C1 segment of cervical spinal cord (tissue), 14 donors: ENCODE data around the gene RGL1.
A peak's percentile ranks its signal among the peaks of the same experiment; 100 is the strongest.

ENCODE experiments used
- DNase-seq, 14 donors: peaks; one replicate each; lab custom pipeline; 2025; lab: John Stamatoyannopoulos, UW

The RGL1 gene

DNA sequence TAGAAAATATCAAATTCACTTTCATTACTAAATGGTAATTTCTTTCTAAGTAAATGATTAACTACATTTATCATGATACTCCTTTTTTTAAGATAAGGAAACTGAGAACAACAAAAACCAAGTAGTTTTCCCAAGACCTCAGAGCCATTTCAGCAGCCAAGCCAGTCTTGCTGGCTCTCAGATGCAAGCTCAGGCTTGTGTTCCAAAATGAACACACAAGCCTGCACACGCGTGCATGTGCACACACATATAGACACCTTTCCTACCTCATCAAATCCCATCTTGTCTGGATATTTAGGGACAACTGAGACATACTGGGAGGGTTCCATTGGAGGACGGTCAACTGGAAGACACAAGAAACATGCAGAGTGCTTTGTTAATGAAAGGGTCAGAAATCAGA lies 149.6 kb downstream of the RGL1 start:
- DNase-seq, result no peak

DNA sequence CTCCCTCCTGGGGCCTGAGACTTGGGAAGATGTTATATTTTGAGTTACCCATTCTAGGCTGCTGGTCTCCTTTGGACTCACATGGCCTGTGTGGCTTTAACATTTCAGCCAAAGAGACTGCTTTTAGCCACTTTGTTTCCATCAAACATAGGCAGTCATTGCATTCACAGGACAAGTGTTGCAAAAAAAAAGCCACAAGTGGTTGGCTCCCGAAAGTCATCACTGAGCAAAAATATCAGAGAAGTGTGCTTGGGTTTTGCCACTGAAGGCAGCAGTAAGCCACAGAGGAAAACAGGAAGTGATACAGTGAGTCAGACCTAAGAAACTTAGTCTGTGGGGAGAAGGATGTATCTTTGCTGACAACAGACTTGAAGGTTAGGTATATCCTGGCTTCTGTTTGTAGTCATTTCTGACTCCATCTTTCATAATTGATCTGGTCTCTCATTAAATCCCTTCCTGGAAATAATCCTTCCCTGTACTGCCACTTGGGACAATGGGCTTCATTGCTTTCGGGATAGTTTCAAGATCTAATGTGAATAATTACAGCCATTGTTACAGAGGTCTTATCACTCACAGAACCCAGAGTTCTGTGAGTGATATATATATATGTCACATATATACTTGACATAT lies 151.8 kb downstream of the RGL1 start:
- DNase-seq, result peak in 2 of 14 donors; percentile 29 to 40

- no peak for DNase-seq
Measured at GRCh38 chr1:183957216-183957830, 152.4 kb downstream of the RGL1 start.

DNA sequence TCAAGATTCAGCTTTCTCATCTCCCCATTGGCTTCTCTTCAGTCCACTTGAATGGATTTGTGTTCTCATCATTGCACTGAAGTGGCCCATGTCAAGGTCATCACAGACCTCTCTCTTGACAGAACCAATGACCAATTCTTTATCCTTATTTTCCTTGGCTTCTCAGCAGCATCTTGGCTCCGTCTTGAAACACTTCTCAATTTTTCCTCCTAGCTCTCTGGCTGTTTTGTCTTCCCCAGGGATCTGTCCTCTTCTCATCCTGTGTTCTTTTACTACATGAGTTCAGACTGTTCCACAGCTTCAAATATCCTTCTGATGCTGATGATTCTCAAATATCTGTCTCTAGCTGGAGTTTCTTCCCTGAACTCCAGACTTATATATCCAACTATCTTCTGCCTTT lies 154.0 kb downstream of the RGL1 start:
- no peak for DNase-seq

DNA sequence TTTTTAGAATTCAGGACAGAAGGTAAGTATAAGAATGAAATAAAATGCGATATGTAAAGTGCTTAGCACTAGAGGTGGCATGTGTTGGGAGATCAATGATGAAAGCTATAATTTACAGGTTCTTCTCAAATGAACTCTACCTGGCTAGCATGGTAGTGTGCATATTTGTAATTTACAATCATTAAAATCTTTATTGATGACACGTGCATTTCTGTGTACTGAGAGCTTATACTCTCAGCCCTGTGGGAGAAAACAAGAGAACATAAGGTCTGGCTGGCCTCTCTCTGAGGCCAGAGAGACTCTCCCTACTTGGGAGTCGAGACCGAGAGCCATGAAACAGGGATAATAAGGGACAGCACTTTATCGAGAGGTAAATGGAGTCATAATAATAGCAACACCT lies 156.2 kb downstream of the RGL1 start:
- DNase-seq, result no peak

- DNase-seq, result no peak
Measured at GRCh38 chr1:183962903-183963302, 158.0 kb downstream of the RGL1 start.

- no peak for DNase-seq
Measured at GRCh38 chr1:183965726-183966125, 160.8 kb downstream of the RGL1 start.

DNA sequence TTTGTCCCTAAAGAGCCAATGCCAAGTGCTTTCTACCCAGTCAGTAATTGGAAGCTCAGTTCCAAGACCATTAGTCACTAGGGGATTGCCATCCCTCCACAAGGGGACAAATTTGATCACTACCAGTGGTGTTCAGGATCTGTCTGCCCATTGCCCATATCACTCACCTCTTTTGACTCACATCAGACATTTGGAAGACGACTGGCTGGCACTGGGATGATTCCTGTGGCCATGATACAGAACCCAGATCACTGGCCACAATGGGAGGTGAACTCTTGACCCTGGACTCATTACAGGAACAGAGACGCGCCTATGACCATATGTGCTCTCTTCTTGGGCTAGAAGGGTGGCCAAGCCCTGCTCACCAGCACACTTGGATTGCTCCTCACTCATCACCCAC lies 161.6 kb downstream of the RGL1 start:
- DNase-seq, result no peak

DNA sequence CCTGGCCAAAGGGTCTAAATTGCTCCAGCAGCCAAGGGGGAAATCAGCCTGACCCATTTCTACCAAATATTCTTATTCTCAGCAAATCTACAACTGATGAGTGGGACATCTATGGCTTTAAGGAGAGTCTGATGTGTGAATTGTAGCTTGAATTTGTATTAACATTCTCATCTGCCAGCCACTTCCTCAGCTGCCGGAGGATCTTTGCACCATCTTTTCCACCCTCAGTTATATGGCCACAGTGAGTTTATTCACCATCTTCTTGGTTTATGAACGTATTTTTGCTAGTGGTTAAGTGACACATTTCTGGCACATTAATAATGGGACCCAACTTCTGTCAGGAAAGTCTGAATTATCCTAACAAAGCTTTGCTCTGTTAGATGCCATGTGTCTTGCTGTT lies 163.0 kb downstream of the RGL1 start:
- DNase-seq, result no peak

DNA sequence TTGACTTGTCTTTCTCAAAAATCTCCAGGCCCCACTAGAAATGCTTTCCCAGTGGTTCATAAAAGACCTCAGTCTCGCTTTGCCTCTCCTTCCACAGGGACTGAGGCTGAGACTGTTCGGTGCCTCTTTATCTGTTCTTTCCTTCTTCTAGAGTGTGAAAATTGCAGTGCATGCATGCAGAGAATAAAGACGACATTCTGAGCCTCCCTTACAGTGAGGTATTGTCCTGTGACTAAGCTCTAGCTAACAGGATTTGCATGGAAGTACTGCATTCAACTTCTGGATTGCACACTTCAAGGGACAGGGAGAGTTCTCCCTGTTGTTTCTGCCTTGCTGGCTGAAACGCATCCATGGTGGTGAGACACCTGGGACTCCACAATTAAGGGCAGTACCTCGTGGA lies 163.5 kb downstream of the RGL1 start:
- peak in 1 of 14 donors; percentile 7 for DNase-seq

DNA sequence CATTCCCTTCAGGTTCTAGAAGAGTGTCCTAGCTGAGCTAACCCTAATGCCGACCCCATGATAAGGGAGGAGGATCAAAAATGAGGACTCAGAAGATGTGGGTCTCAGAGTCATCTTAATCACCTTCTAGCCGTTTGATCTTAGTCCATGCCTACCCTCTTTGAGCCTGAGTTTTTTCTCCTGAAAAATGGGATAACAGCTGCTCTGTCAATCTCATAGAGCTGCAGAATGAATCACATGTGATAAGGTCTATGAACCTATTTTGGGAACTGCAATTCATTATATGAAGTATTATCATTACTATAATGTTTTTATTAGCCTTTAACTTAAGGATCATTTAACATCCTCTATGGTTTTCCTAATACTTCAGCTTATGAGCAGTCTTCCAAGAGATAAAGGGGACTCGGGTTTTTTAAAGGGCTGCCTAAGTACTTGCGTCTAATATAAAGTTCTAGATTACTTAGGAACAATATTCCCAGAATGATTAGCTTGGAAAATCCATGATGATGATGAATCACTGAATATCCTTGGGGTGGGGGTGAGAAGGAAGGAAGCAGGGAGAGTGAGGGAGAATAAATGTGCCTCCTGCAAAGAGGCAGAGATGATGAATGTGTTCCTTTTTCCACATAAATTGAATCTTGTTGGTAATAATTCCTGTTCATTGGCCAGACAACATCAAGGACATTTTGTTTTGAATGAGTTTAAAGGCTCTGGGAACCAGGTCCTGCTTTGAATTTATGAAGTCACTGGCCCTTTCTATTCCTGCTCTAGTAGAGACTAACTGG lies 165.8 kb downstream of the RGL1 start:
- DNase-seq, result peak in 1 of 14 donors; percentile 5

DNA sequence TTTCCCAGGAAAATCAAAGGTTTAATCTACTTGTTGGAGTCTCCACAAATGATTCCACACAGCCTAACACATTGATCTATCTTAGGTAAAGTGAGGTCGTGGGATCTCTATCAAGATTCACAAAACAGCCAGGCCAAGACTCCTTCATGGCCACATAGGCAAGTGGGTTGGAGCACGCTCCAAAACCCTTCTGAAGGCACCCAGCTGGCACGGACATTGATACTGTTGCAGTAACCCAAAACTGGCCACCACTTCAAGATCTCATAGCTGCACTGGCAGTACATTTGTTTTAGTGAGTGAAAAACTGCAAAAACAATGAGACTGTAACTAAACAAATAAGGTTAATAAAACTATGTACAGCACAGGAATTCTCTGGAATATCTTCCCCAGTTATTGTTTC lies 170.7 kb downstream of the RGL1 start:
- DNase-seq, result no peak

- DNase-seq, result no peak
Measured at GRCh38 chr1:183977717-183978116, 172.8 kb downstream of the RGL1 start.
